ENCODE results near the gene CELF2.

- TF ChIP-seq CTCF (conservative IDR thresholded peaks at IDR 0.05; ENCODE audit: low read depth, low read length): no peak
- no peak for TF ChIP-seq EZH2 (IDR thresholded peaks at IDR 0.05; ENCODE audit: borderline replicate concordance, low read depth, low read length, poor library complexity, severe bottlenecking)
These were observed at the start of gene CELF2 for GRCh38 chr10:11017570-11018431.
